ENCODE results near the gene ZNF786.
A peak's percentile ranks its signal among the peaks of the same experiment; 100 is the strongest.
"Not testable (repeated sequence)": the region's sequence is repeated elsewhere in the genome, so short reads cannot be mapped to it uniquely, and the experiment has no call there.

The ZNF786 gene

DNA sequence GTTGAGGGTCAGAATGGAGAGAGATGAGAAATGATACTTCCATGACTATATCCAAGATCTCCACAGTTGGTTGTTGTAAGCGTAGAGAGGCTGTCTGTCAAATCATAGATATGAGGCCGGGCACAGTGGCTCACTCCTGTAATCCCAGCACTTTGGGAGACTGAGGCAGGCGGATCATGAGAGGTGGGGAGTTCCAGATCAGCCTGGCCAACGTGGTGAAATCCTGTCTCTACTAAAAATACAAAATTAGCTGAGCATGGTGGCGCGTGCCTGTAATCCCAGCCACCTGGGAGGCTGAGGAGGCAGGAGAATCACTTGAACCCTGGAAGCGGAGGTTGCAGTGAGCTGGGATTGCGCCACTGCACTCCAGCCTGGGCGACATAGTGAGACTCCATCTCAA, 60.1 kb downstream of the ZNF786 start:
- DNase-seq (ENCODE audit: low read depth) = not testable (repeated sequence)

DNA sequence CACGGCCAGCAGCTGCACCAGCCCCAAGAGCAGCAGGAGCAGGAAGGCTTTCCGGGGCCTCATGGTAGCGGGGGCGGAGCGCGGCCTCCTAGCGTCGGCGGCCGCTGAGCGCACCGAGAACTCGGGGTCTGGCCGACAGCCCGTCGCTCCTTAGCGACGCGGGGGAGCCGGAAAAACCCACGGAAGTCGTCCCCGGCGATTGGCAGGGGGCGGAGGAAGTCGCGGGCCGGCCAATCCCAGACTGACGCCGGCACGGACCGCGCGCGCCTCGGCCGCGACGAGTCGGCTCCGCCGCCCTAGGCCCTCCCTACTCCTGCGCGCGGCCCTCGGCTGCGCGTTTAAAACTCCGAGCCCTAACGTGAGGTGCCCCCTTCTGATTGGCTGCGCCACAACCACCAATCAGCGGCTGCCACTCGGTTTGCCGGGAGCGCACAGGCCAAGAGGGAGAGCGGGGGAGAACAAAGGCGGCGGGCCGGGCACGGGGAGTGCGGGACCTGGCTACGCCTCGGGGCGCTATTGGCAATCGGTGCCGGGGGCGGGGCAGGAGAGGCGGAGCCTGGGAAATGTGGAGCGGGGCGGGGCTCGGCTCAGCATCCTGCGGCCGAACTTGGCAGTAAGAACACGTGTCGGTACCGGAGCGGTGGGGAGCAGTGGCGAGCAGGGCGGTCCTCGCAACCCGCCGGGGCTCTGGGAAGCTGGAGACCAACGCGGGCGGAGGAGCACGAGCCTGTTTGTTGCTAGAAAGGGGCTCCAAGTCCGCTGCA, 62.0 kb downstream of the ZNF786 start, which contains the start of gene PDIA4:
PDIA4 (minus strand) TSS at position 160 of the 764 bp plus-strand sequence; CDS start at position 63, 97 bp downstream.
- DNase-seq (ENCODE audit: low read depth) = peak; percentile 98

DNA sequence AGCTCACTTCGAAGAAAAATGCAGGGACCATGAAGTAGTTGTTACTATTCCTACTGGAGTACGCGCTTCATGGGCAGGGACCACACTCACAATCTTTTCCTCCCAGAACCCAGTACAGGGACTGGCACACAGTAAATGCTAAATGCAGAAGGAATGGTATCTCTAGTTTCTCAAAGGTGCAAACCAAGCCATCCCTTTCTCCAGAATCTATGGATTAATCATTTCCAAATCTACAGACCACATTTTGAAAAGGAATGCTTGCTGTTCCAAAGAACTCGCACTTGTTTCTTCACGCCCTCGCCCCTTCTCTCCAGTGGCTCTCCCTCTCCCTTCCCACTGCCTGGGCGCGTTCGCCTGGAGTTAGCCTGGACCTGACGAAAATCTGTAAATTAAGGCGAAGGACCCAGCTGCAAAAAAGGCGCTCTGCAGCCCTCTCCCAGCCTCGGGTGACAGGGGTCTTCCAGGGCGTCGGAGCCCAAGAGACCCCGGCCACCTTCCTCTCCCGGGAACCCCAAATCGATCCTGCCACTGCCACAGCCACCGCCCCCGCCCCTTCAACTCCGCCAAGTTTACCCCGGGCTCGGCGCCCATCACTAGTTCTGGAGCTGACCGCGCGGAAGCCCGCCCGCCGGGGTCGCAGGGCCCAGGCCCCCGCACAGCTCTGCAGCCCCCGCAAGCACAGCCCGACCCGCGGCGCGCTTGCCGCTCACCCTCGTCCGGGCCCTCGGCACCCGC, 62.7 kb downstream of the ZNF786 start:
- DNase-seq (ENCODE audit: low read depth) = no peak

DNA sequence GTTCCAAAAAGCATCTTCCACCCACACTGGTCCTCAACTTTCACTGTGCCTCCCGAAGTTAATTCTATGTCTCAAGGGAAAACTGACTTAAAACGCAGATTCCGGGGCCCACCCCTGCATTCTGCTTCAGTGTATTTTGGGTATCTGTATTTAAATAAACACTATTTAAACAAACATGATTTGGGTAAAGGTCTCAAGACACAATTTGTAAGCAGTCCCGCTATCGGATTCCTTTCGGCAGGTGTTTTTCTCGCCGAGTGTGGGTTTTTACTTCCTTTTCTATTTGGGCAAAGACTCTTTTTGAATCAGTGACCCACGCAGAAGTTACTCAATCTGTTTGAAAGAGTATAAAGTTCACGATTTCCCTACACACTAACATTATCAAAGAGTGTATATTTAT, 63.5 kb downstream of the ZNF786 start:
- DNase-seq (ENCODE audit: low read depth) = no peak

DNA sequence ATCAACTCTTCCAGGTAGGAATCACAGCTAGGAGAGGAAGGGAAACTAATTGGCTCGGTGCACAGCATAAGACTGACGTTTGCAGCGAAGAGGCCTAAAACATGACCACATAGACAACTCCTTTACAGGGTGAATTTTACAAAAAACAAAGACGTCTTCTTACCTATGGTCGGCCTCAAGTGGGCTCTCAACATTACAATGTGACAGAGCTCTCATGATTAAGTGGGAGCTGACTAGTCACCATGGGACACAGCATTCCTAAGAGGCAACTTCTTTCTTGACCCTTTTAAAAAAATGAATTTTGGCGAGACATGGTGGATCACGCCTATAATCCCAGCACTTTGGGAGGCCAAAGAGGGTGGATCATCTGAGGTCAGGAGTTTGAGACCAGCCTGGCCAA, 66.9 kb downstream of the ZNF786 start:
- DNase-seq (ENCODE audit: low read depth) = no peak

DNA sequence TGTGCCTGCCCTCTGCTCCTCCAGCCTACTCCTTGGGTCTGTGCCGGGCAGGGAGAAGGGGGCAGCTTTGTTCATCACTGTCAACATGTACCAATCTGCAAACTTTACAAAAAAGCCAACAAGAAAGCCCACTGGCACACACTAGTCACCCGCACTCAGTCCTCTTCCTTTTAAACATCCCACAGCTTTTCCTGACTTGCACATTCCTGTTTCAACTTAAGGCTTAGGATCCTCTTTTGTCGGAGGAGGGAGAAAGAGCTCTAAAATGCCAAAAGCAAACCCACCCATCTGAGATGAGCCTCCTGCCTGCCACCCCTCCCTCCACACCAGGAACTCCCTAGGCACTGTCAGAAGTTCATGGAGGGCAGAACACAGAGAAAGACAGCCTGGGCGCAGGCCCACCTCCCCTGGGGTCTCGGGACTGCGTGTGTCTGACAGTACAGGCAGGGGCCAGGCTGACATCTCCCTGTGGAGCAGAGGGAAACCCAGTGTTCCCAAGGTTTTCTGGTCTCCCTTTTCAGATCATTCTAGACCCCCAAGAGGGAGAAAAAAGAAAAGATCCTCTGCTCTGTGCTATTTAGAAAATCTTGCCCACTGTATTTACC, 67.7 kb downstream of the ZNF786 start:
- DNase-seq (ENCODE audit: low read depth) = no peak

DNA sequence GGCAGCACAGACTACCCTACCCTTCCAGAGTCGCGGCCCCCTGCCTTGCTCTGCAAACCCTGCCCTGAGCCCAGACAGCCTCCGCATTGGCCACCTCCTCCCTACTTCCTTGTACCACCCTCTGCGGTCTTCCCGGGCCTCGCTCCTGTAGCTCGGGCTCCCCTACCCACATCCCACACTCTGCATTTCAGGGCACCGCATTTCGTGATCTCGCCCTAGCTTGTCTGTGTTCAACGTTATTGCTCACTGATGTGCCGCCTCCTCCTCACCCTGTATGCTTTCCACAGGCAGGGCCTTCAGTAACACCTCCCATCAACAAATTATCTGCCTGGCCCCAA, 68.8 kb downstream of the ZNF786 start:
- no peak for DNase-seq (ENCODE audit: low read depth)

DNA sequence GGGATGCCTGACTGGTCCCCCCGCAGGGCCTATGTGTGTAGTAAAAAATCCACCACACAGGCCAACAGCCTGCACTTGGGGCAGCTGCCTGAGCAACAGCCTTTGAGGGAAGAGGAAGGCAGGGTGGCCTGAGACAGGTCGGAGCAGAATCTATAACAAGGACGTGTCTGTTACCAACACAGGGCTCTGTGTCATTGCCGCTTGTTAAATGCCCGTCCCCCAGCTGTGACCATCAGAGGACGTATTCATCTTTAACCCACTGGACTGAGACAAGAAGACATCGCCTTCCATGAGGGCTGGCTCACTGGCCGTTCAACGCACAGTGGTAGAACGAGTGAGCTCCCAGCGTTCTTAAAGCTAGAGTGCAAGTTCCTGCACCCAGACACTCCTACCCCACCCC, 70.0 kb downstream of the ZNF786 start:
- no peak for DNase-seq (ENCODE audit: low read depth)

Measured in GM04504 (cell line).